ENCODE data around the gene ASCL3. TPM values are rescaled to one million over a fixed set of nuclear protein-coding genes. Genes with fewer than 3 reads are reported as not detected.
"Not testable (repeated sequence)": the region's sequence is repeated elsewhere in the genome, so short reads cannot be mapped to it uniquely, and the experiment has no call there.

Gene ASCL3
- total RNA-seq, 1 donor from 2014 or later, result not detected

DNA sequence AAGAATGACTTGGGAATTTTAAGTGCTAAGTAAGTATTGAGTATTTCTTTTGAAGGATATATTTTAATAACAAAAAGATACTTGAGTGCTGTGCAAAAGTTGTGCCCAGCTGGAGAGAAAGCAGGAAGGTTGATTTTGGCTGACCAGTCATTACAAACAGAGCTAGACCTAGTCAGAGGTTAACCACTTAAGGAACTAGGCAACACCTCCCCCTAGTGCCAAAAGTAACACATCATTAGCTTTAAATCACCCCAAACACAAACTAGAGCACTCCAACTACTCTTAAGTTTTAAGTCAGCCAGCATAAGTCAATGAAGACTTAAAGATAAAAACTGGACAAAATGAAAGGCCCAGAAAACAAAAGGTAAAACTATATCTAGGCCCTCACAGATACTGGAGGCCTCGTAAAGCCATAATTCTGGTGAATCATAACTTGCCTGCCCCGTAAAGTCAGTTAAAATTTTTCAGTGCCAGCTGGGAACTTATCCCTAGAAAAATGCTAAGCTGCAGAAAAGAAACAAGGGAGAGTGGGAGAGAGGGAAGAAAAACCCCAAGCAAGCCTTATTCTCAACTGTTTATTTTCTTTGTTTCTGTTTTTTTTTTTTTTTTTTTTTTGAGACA, 16.8 kb upstream of the ASCL3 start:
- ATAC-seq (peak; percentile 63), DNase-seq (ENCODE audit: low spot score) (no peak)
- intact Hi-C loops (cut with DNase I), result loop anchor here (10.0 kb wide), 1 partner anchor 275 kb away; the partner anchor contains the start of genes RPL27A and TRIM66

GRCh38 chr11:8956860-8957259, 14.0 kb upstream of the ASCL3 start:
- ATAC-seq, result no peak

DNA sequence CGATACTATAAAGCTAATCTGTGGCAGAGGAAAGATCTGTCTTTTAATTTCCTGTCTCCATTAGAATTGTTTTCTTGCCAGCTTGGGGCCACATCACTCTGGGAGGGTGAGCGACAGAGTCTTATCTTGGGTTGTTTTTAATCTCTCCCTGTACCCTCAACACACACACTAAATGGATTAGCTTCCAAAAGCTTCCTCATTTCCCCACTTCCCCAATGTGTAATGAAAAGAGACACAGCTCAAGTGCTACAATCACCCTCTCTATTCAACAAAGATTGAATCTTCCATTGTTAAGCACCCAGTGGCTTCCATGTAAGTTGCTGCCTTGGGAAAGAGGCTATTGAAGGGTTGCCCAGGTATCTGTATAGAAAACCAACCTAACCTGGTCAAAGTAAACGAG, 6.1 kb upstream of the ASCL3 start:
- intact Hi-C loops (cut with DNase I), result no loop called here
- ATAC-seq (no peak), DNase-seq (ENCODE audit: low spot score) (no peak)

More at GRCh38 chr11:8956860-8957259, 14.0 kb upstream of the ASCL3 start:
- intact Hi-C loops (cut with DNase I), result no loop called here
- no peak for DNase-seq (ENCODE audit: low spot score)

DNA sequence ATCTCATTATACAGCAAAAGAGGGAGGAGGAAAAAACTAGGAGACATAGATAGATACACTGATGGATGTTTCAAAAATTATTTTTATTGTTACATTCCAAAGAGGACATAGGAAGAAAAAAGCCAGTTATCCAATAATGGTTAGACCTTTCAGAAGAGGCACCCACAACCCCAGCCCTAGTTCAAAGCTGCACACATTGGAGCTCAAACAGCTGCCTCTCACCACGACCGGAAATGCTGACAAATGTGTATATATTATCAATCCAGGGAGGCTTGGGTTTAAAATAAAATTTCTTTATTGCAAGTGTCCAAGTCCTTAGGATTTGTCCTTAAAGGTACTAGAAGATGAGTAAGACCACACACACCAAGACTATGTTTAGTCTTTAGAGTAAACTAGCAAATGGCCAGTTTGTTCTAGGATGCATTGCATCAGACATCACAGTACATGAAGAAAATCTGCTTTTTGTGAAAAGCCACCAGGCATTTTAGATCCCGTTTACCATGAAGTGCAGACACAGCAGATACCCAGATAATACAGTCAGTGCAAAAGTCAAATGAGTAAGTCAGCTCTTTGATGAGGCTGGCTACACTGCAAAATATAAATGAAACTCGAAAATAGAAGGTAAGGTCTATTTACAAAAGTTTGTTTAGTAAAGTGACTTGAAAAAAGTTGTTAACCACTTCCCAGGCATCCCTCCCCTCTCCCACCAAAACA, 4.6 kb upstream of the ASCL3 start:
- DNase-seq (ENCODE audit: low spot score) (no peak), ATAC-seq (no peak)
- intact Hi-C loops (cut with DNase I), result no loop called here

DNA sequence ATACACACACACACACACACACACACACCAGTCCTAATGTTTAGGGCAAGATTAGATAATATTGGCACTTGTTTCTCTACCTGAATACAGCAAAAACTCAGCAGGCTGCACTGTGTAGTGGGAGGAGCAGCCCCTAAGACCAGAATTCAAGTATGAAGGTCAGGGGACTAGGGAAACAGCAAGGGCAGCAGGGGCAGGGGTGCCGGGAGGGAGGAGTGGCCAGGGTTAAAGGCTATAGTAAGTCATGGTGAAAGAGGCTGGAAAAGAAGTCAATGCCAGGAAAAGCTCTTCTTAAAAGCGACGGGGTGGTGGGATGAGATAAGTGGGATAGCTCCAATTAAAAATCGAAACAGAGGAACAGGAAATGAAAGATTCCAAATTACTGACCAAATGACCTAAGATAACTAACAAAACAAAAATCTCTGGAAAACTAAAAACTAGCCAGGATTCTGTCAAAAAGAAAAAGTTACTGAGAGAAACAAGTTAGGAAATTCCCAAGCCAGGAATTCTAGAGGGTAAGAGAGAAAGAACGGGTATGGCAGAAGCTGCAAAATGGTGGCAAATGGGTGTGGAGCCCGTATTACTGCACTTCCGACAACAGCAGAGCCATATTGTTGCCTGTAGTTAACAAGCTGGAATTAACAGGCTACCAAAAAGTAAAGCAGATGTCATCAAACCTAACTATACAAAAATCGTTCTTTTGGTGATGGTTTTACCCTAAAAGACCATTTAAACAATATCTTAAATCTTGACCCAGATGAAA, 1.3 kb downstream of the ASCL3 start:
- intact Hi-C loops (cut with DNase I), result no loop called here
- DNase-seq (ENCODE audit: low spot score) (no peak), ATAC-seq (no peak)

DNA sequence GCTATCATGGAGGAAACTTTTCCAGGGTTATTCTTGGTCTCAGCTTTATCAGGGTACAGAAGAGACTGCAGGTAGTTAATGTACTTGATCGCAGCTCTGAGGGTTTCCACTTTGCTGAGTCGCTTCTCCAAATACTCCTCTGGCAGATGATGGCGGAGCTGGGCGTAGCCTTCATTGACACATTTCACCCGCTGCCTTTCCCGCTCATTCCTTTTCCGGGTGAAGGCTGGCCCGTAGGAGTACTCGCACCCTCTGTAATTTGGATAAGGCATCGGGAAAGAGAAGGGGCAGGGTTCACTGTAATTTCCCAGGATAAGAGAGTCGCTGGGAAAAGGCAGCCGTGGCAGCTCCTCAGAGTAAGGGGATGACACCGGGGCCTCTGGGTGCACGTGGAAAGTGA, 5.2 kb downstream of the ASCL3 start:
- ATAC-seq (no peak), DNase-seq (ENCODE audit: low spot score) (no peak)
- intact Hi-C loops (cut with DNase I), result no loop called here

DNA sequence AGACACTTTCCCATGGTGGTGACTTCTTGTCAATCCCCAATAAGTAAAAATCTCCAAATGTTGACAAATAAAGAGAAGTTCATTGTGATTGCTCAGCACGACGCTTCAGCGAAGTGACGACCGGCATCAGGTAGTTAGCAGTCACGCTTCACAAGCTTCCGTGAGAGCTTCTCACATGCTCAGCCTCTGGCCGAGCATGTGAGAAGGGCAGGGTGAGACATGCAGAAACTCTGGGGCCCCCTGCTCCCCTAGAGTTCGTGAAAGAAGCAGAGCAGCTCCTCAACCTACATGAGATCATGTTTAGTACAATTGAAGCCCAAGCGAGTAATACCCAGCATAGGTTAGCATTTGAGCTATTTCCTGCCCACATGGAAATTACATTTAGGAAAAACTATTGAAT, 5.7 kb downstream of the ASCL3 start:
- ATAC-seq, result no peak
- DNase-seq (ENCODE audit: low spot score), result no peak
- intact Hi-C loops (cut with DNase I), result no loop called here

DNA sequence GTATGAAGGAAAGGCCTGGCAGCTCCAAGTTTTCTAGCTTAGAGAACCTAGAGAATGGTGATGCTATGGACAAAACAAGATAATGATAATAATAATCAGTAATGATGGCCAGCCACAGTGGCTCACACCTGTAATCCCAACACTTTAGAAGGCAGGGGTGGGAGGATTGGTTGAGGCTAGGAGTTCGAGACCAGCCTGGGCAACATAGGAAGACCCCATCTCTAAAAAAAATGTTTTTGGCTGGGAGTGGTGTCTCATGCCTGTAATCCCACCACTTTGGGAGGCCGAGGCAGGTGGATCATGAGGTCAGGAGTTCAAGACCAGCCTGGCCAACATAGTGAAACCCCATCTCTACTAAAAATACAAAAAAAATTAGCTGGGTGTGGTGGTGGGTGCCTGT, 7.0 kb downstream of the ASCL3 start:
- intact Hi-C loops (cut with DNase I); DNase-seq (ENCODE audit: low spot score); ATAC-seq: not testable (repeated sequence)

DNA sequence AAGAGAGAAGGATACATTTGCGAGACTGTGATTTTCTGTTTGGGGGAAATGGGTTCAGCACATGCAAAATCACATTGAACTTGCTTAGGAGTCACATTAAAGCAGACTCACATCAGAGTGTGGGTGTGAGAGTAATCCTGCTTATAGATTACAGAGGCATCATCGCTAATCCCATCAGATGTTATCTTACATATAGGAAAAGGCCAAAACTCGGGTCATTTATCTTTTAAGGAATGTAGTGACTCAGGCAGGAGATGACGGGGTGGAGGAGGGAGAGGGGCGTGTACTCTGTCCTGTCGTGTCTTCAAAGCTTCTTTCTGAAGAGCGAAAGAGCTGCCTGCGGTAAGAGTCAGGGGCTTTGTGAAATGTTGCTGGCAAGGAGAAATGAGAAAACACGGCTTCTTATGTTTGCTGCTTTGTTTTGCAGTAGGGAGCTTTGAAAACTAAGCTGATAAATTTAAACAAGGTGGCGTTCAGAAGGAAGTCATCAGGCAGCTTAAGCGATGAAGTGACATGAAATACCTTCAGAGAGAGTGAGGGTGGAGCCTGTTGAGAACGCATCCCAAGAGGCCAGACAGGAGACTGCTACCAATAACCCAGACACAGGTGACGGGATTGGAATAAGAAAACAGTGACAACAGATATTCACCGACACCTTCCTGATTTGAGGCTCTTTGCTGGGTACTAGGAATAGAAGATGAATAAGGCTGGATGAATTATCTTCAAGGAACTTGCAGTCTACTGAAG, 7.9 kb downstream of the ASCL3 start:
- no peak for ATAC-seq

DNA sequence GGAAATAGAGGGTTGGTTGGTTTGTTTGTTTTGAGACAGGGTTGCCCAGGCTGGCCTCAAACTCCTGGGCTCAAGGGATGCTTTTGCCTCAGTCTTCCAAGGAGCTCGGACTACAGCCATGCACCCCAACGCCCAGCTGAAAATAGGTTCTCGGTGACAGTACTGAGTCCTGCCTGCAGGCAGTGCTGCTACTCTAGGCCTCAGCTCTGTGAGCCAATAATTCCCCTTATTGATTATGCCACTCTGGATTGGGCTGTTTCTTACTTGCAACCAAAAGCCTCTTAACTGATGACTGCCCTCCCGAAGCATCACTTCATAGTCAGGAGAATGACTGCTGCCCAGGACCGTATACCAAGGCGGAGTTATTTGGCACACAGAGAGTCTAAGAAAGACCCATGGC, 8.9 kb downstream of the ASCL3 start:
- no peak for DNase-seq (ENCODE audit: low spot score)
- intact Hi-C loops (cut with DNase I), result no loop called here
- no peak for ATAC-seq

More for the DNA sequence above, 7.9 kb downstream of the ASCL3 start:
- DNase-seq (ENCODE audit: low spot score), result no peak
- intact Hi-C loops (cut with DNase I), result no loop called here

GRCh38 chr11:8932564-8933180, 10.1 kb downstream of the ASCL3 start, which contains the start of gene C11orf16:
C11orf16 (minus strand) TSS chr11:8932947; CDS start chr11:8932308, 639 bp downstream.
- DNase-seq (ENCODE audit: low spot score) (no peak), ATAC-seq (no peak)
- intact Hi-C loops (cut with DNase I), result no loop called here

- intact Hi-C loops (cut with DNase I), result no loop called here
- no peak for DNase-seq (ENCODE audit: low spot score)
- no peak for ATAC-seq
Observed at GRCh38 chr11:8930456-8931175, 12.2 kb downstream of the ASCL3 start.

DNA sequence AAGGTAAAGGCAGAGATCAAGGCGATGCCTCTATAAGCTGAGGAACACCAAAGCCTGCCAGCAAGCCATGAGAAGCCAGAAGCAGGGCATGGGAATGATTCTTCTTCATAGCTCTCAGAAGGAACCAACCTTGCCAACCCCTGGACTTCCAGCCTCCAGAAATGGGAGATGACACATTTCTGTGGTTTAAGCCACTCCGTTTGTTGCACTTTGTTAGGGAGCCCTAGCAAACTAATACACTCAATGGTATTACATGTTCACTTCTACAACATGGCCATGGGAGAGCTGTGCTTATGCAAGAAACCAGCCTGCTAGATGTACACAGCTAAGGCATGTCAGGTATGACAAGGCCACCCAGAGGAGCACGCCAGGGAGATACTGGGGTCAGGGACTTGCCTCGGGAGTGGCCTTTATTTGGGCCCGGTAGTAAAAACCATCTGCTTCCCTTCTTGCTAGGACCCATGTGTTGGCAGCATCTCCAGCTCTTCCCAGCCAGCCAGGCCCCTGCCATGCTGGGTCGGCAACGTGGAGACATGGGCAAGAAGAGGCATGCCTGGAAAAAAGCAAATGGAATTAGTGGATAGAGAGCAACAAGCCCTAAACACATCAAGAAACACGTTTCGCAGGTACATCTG, 13.7 kb downstream of the ASCL3 start:
- ATAC-seq (no peak), DNase-seq (ENCODE audit: low spot score) (no peak)
- intact Hi-C loops (cut with DNase I), result loop anchor here (5.0 kb wide), 1 partner anchor 1247 kb away; no protein-coding TSS in a partner anchor

DNA sequence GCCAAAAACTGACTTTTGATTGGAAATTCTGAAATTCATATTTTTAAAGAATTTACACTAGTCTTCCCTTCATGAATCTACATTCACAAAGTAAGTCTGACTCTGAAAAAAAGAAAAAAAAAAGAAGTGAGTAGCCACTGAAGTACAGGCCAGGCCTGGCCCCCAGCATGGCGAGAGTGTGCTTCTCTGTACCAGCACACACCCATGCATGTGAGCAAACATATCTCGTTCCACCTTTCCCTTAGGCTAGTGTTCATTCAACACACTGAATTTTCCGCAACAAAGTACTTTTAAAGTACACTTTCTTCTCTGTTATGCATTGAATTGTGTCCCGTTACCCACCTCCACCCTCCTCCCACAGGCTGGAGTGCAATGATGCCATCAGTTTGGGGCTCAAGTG, 14.6 kb downstream of the ASCL3 start:
- no peak for DNase-seq (ENCODE audit: low spot score)
- intact Hi-C loops (cut with DNase I), result loop anchor here (5.0 kb wide), 1 partner anchor 1246 kb away; no protein-coding TSS in a partner anchor
- no peak for ATAC-seq

DNA sequence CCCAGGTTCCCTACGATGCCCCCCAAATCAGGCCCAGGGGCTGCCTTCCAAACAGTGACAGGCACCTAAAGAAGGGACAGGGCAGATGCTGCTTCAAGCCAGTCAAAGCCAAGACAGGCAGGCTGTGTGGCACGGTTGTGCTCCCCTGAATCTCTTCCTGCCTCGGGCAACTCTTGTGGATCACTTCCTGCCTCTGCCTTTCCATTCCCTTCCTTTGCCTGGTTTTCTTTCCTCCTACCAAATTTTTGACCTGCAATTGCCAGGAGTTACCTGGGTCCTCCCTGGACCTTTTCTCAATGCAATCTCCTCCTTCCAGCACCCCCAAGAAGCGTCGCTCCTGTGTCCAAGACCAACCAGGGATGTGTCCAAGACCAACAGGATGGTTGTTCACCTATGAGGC, 15.6 kb downstream of the ASCL3 start:
- no peak for ATAC-seq
- intact Hi-C loops (cut with DNase I), result loop anchor here (5.0 kb wide), 1 partner anchor 1245 kb away; no protein-coding TSS in a partner anchor
- DNase-seq (ENCODE audit: low spot score), result no peak

- ATAC-seq, result no peak
- no peak for DNase-seq (ENCODE audit: low spot score)
- intact Hi-C loops (cut with DNase I), result loop anchor here (5.0 kb wide), 1 partner anchor 1244 kb away; no protein-coding TSS in a partner anchor
Observed at GRCh38 chr11:8926236-8926635, 16.6 kb downstream of the ASCL3 start.

GRCh38 chr11:8925711-8926110, 17.1 kb downstream of the ASCL3 start:
- DNase-seq (ENCODE audit: low spot score), result no peak
- ATAC-seq, result no peak
- intact Hi-C loops (cut with DNase I), result loop anchor here (5.0 kb wide), 1 partner anchor 1243 kb away; no protein-coding TSS in a partner anchor

Data from sciatic nerve (tissue), 2 donors.